Stimulated activated CD4-positive, alpha-beta T cell treated with anti-CD3 and anti-CD28 coated beads, Interleukin-4, amount 100 ng/mL, for 4 hours (primary cell): Measurements from ENCODE around the gene KIF19.
"Not testable (repeated sequence)": the region's sequence is repeated elsewhere in the genome, so short reads cannot be mapped to it uniquely, and the experiment has no call there.

Source experiments
- DNase-seq, 2 experiments: peaks; one replicate each; pipeline ENCODE4 v3.0.0-alpha.2; 2020

The KIF19 gene

DNA sequence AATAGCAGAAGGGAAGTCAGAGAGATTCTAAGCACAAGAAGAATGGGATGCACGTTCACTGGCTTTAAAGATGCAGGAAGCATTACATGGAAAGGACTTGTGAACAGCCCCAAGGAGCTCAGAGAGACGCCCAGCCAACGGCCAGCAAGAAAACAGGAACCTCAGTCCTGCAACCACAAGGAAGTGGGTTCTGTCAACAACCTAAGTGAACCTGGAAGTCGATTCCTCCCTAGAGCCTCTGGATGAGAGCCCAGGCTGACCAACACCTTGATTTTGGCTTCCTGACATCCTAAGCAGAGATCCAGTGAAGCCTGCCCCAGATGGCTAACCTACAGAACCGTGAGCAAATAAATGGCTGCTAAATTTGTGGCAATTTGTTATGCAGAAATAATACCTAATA lies 65.7 kb downstream of the KIF19 start:
- DNase-seq, result no peak

DNA sequence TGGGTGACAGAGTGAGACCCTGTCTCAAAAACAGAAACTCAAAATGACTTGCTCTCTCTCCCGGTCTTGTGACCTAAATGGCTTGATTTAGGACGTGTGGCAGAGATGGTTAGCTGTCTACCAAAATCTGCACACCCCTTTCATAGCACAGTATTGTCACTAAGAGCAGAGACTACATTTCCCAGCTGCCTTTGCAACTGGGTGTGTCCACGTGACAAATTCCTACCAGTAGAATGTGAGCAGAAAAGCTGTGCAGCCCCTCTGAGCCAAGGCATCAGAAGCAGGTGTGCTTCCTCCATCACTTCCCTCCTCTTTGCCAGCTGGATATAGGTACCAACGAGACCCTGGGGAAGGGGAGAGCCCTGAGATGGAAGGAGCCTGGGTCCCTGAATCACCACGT lies 66.8 kb downstream of the KIF19 start:
- no peak for DNase-seq

DNA sequence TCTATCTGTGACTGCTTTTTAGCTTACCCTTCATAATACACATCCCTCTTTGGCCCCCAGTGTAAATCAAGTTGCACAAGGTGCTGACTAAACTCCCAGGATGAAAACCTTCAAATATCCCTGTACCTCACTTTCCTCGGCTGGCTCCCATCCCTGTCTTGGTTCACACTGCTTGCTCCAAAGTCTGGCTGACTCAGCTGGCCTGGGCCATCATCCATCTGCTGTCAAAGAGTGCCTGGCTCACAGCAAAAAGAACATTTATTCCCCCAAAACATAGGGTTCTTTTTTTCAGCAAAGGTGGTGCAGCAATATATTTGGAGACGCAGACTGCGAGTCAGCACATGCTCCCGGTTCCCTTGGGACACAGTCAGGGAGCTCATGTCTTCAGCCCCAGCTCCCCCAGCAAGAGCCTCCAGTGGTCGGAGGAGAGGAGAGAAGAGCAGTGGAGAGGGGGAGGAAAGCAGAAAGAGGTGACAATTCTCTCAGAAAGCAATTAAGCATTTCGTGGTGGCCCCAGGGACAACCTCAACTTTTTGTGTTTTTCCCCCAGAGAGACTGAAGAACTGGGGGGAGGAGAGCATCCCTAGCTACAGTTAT lies 67.4 kb downstream of the KIF19 start:
- DNase-seq, result no peak

DNA sequence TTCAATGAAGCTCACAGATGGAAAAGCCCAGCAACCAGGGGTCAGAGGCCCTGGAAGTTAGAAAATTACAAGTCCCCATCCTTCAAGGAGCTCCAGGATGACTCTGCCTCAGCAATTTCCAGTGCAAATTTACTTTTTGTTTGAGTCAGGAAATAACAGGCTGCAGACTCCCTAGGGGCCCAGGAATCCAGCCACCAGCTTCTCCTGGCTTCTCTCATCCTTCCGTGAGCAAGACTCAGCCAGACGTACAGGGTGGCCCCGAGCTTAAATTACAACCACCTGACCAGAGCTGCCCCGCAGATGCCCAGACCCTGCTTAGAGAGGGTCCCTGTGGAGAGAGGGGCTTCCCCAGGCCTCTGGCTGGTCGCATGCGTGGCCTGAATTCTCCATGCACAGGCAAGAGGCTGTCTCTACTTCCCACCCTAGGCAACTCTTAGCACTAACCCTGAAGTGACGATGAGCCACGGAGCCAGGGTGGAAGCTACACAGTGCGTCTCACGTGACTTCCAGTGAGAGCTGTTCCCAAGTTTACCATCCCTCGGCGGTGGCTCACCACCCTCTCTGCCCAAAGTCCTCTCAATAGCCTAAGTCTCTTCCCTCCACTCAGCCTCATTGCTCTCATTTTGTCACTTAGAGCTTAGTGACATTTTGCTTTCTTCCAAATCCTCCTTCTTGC lies 68.4 kb downstream of the KIF19 start:
- no peak for DNase-seq

DNA sequence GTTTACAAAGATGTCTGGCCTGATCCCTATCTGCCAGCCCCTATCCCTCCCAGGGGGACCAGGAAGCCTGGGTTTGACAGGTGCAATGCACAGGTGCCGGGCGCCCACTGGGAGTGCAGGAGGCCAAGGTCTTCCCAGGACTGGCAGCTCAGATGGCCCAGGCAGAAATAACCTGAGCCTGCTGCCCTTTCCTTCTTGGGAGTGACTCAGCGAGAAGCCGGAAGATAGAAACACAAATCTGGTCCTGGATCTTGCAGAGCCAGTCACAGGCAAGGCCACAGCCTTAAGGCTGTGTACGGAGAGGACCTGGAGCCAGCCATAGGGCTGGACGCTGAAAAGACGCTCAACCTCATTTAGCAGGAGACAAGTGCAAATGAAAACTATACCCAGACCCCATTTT lies 69.0 kb downstream of the KIF19 start:
- no peak for DNase-seq

DNA sequence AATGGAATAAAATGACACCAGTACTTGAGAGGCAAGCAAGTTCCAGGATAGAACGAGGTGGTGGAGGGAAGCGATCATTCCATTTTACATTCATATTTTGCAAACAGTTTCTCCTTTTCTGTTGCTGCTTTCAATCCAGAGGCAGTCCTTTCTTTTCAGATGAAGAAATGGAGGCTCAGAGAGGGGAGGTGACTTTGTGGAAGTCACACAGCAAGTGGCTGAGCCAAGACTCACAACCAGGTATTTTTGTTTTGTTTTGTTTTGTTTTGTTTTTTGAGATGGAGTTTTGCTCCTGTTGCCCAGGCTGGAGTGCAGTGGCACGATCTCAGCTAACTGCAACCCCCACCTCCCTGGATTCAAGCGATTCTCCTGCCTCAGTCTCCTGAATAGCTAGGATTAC lies 70.5 kb downstream of the KIF19 start:
- no peak for DNase-seq

DNA sequence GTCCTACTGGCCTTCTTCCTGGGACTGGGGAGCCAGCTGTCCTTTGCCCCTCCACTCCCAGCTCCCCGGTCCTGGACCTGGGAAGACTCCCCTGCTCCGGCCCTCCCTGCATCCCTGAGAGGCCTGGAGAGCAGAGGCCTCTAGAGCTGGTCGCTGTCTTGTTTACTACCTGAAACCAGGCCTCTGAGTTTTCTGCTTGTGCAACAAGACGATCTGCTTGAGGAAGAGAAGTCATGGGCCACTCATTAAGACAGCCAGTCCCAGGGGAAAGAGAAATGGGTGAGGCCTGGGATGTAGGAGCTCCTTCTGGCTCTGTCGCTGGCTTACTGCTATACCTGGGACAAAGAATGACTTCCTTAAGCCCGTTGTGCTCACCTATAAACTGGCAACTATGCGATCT lies 76.0 kb downstream of the KIF19 start:
- no peak for DNase-seq

DNA sequence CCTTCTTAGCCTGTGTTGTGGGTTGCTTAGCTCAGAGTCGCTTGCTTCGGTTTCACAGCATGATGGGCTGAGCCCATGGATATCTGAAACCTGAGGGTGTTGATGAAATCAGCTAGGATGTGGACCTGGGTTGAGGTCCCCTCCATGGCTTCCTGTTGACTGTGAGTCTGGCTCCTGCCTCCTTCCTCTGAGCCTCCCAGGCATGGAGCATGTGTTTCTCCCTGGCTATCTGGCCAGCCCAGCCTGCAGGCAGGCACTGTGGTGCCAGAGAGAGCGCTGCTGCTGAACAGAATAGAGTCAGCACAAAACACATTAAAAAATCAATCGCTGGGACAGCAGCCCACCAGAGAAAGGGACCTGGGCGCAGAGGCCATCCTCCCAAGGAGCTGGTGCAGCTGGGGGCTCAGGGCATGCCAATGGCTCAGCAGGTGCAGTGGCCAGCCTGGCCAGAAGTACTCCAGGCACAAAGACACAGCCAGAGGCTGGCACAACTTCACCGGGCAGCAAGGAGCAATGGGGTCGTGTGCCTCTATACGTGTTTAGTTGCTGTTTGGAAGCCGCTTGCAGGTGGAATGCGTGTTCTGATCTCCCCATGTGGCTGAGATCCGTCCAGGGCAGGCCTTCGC lies 77.6 kb downstream of the KIF19 start:
- no peak for DNase-seq

DNA sequence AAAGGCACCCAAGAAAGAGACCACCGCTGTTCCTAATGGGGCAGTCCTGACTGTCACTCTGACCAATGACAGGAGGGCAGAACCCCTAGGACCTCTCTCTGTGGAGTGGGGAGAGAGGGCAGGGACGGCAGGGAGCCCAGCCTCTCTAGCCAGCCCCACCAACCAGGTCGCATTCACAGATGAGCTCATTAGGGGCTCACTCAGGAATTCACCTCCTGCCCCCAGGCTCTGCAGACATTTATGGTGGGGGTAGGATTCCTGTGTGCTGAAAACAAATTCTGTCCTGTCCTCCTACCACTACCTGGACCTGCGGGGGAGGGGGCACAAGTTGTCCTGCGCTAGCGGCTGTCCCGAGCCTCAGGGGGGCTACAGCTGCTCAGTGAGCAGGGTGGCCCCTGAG lies 78.2 kb downstream of the KIF19 start:
- DNase-seq, result no peak

DNA sequence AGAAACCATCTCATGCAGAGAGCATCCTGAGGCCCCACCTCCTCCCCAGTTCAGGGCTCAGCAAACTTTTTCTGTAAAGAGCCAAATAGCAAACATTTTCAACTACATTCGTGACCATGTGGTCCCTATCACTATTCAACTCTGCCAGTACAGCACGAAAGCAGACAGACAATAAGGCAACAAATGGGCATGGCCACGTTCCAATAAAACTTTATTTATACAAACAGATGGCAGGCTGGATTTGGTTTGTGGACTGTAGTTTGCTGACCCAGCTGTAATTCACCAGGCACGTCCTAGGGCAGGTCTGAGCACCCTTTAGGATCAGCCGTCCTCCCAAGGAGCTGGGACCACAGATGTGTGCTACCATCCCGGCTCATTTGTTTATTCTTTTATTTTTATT lies 78.8 kb downstream of the KIF19 start:
- no peak for DNase-seq

DNA sequence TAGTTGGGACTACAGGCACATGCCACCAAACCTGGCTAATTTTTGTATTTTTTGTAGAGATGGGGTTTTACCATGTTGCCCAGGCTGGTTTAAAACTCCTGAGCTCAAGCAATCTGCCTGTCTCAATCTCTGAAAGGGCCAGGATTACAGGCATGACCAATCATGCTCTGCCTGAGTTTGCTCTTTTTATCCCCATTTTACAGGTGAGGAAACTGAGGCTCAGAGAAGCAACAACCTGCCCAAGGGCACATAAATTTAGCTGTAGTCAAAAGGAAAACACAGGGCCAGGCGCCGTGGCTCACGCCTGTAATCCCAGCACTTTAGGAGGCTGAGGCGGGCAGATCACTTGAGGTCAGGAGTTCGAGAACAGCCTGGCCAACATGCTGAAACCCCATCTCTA lies 79.3 kb downstream of the KIF19 start:
- DNase-seq, result not testable (repeated sequence)
